Neuronal stem cell (in vitro differentiated cells): ENCODE data around the gene HSD17B14.

Experiments used
- DNase-seq: peaks from one replicate; pipeline ENCODE4 v3.0.0-alpha.2; 2013; ENCODE audit warnings: low spot score
- H2AFZ ChIP-seq: one replicate; pipeline ENCODE4 v1.6.1; 2013; ENCODE audit warnings: mild to moderate bottlenecking, low read length, inconsistent platforms
- H2AK5ac ChIP-seq: 2 replicates; pipeline ENCODE4 v1.6.1; 2013; ENCODE audit warnings: low read depth, mild to moderate bottlenecking, inconsistent platforms, low read length, moderate library complexity, mixed read lengths
- H2BK120ac ChIP-seq: 2 replicates; pipeline ENCODE4 v1.6.1; 2013; ENCODE audit warnings: low read depth, mild to moderate bottlenecking, inconsistent platforms, low read length, moderate library complexity, mixed read lengths
- H2BK12ac ChIP-seq: one replicate; pipeline ENCODE4 v1.6.1; 2013; ENCODE audit warnings: low read length, inconsistent platforms
- H2BK15ac ChIP-seq: 2 replicates; pipeline ENCODE4 v1.6.1; 2013; ENCODE audit warnings: mild to moderate bottlenecking, low read length, inconsistent platforms, mixed read lengths
- H2BK5ac ChIP-seq: one replicate; pipeline ENCODE4 v1.6.1; 2013; ENCODE audit warnings: inconsistent platforms, mild to moderate bottlenecking, low read length, moderate library complexity
- H3K14ac ChIP-seq: one replicate; pipeline ENCODE4 v1.6.1; 2013; ENCODE audit warnings: low read length, inconsistent platforms
- H3K18ac ChIP-seq: 2 replicates; pipeline ENCODE4 v1.6.1; 2013; ENCODE audit warnings: low read length, inconsistent platforms
- H3K23ac ChIP-seq: 2 replicates; pipeline ENCODE4 v1.6.1; 2013; ENCODE audit warnings: low read depth, mild to moderate bottlenecking, mixed read lengths, low read length, inconsistent platforms; ENCODE audit not compliant: poor library complexity
- H3K27ac ChIP-seq: replicated peaks from 3 replicates; pipeline ENCODE4 v1.5.1; 2013; ENCODE audit warnings: low read length, inconsistent platforms
- H3K27me3 ChIP-seq, 3 experiments: 2 replicates each; pipeline ENCODE4 v1.6.1; 2013; ENCODE audit warnings: low read length in 3 of 3, mild to moderate bottlenecking in 2 of 3, inconsistent platforms in 1 of 3, low read depth in 1 of 3, mixed read lengths in 1 of 3, moderate library complexity in 1 of 3; ENCODE audit not compliant: control insufficient read depth in 3 of 3, insufficient read depth in 3 of 3
- H3K36me3 ChIP-seq, 2 donors: replicated peaks in 1 of 2; 2 replicates each; pipeline ENCODE4 v1.6.1; 2013; ENCODE audit warnings: low read length in 2 of 2; ENCODE audit not compliant: control insufficient read depth in 2 of 2, insufficient read depth in 2 of 2
- H3K4ac ChIP-seq: 2 replicates; pipeline ENCODE4 v1.6.1; 2013; ENCODE audit warnings: inconsistent platforms, mild to moderate bottlenecking, low read length, moderate library complexity
- H3K4me1 ChIP-seq, 2 donors: 1 replicate in 1 of 2; 2 replicates in 1 of 2; pipeline ENCODE4 v1.6.1; 2013; ENCODE audit warnings: low read length in 2 of 2, low read depth in 1 of 2; ENCODE audit not compliant: control insufficient read depth in 2 of 2, insufficient read depth in 1 of 2
- H3K4me2 ChIP-seq: one replicate; pipeline ENCODE4 v1.6.1; 2013; ENCODE audit warnings: mild to moderate bottlenecking, low read length, inconsistent platforms; ENCODE audit not compliant: insufficient read depth, poor library complexity, severe bottlenecking
- H3K4me3 ChIP-seq, 2 donors: 2 replicates each; pipeline ENCODE4 v1.5.1; 2013; ENCODE audit warnings: low read length in 2 of 2, mild to moderate bottlenecking in 2 of 2, inconsistent platforms in 1 of 2, moderate library complexity in 1 of 2
- H3K79me1 ChIP-seq: one replicate; pipeline ENCODE4 v1.6.1; 2013; ENCODE audit warnings: low read depth, mild to moderate bottlenecking, inconsistent platforms, low read length, moderate library complexity
- H3K9ac ChIP-seq: one replicate; pipeline ENCODE4 v1.6.1; 2013; ENCODE audit warnings: mild to moderate bottlenecking, low read depth, low read length, inconsistent platforms; ENCODE audit not compliant: poor library complexity
- H3K9me3 ChIP-seq, 2 donors: replicated peaks in 1 of 2; 2 replicates each; pipeline versions ENCODE3 to v1.6.1; 2013; ENCODE audit warnings: low read length in 2 of 2, mild to moderate bottlenecking in 2 of 2, inconsistent platforms in 1 of 2, low read depth in 1 of 2, mixed read lengths in 1 of 2, moderate library complexity in 1 of 2; ENCODE audit not compliant: control insufficient read depth in 2 of 2, insufficient read depth in 1 of 2
- H4K8ac ChIP-seq: one replicate; pipeline ENCODE4 v1.6.1; 2013; ENCODE audit warnings: low read depth, mild to moderate bottlenecking, inconsistent platforms, low read length, moderate library complexity
- H4K91ac ChIP-seq: one replicate; pipeline ENCODE4 v1.6.1; 2013; ENCODE audit warnings: low read length, low read depth, mild to moderate bottlenecking, inconsistent platforms; ENCODE audit not compliant: poor library complexity
- WGBS, 2 donors: extraction: QIAGEN DNeasy Blood & Tissue Kit; methylation state at CpG; one replicate each; pipeline ENCODE4 v1.1.7; 2013; ENCODE audit warnings: missing lambda C conversion rate in 2 of 2, mixed read lengths in 1 of 2; ENCODE audit not compliant: insufficient read length in 2 of 2, insufficient replicate concordance in 1 of 2; ENCODE audit errors: extremely low coverage in 2 of 2; 5-methylcytosine and 5-hydroxymethylcytosine counted together

Gene HSD17B14

DNA sequence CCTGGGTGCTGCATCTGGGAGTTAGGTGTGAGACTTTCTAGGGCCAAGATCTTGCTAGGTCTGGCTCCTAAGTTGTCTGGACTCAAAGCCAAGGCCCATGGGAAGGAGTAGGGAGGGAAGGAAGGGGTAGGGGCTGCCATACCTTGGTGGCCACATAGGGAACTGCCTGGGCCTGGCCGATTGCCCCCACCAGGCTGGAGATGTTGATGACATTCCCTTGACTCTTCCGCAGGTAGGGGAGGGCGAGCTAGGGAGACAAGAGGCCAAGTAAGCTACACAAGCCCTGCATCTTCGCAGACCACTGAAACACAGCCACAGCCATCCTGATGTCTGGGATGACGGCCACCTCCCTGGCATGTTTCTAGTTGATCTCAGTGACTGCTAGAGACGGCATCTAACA lies 21.4 kb downstream of the HSD17B14 start:
- H3K4me3 ChIP-seq: peak overlapping the region in 1 of 2 donors; percentile 54
- H2BK5ac ChIP-seq: peak overlapping the region; percentile 48
- H2AFZ ChIP-seq: no peak overlapping the region
- H3K79me1 ChIP-seq: no peaks in the 10 kb centered on the region
- no peak overlapping the region for H3K18ac ChIP-seq
- DNase-seq: no peak
- H2BK120ac ChIP-seq: no peak overlapping the region
- peaks cover 0 to 3% of the 10 kb centered on the region in 2 donors for H3K36me3 ChIP-seq
- WGBS, 2 donors: no CpG with 5 or more reads among the region's 6 CpGs
- H3K23ac ChIP-seq: peak overlapping the region; percentile 5
- H2BK12ac ChIP-seq: no peak overlapping the region
- H3K4me2 ChIP-seq: no peak overlapping the region
- H3K4me1 ChIP-seq: peaks cover 3 to 12% of the 10 kb centered on the region in 2 donors
- peak overlapping the region; percentile 3 for H3K27ac ChIP-seq
- H3K4ac ChIP-seq: no peak overlapping the region
- no peaks in the 10 kb centered on the region for H3K27me3 ChIP-seq
- no peaks in the 10 kb centered on the region for H3K9me3 ChIP-seq
- no peak overlapping the region for H3K9ac ChIP-seq
- H3K14ac ChIP-seq: no peak overlapping the region
- H2BK15ac ChIP-seq: peak overlapping the region; percentile 30
- H2AK5ac ChIP-seq: peak overlapping the region; percentile 68
- H4K8ac ChIP-seq: no peak overlapping the region
- no peak overlapping the region for H4K91ac ChIP-seq

DNA sequence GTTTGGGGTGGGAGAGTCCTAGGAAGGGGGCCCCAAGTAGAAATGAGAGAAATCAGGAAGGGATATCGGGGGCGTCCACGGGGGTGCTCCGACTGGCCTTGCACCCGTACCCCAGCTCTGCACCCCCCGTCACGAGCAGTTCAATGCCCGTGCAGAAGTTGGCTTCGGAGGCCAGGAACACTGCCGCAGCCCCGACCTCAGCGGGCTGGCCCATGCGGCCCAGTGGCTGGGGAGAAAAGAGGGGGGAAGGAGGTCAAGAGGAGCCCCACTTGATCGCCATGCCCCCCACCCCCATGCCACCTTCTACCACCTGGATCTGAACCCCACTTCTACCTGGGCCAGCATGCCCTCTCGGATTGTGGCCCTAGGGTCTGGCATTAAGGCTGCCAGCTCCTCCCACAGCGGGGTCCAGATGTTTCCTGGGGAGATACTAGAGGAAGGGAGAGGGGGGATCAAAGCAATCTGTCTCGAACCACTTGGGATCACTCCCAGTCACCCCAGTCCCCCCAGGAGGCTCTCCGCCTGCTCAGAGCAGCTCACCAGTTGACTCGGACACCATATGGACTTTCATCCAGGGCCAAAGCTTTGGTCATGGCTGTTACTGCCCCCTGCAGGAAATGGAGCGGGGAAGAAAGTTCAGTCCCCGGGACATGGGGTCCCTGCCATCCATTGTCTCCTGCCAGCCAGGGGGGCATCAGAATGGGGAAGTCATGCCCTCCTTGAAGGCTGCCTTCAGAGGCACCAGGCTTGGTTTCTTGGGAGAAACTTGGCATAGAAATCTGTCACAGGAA lies 23.0 kb downstream of the HSD17B14 start:
- Histone ChIP-seq H3K9me3 (no peaks in the 10 kb centered on the region), H3K27me3 (no peaks in the 10 kb centered on the region), H3K4me2 (no peak overlapping the region), H3K79me1 (no peaks in the 10 kb centered on the region), H3K36me3 (peaks cover 0 to 1% of the 10 kb centered on the region in 2 donors), H4K8ac (peak overlapping the region; percentile 58), H2AFZ (no peak overlapping the region), H4K91ac (no peak overlapping the region), H3K18ac (peak overlapping the region; percentile 31), H3K9ac (no peak overlapping the region), H2BK120ac (no peak overlapping the region), H3K27ac (peak overlapping the region; percentile 97), H3K4ac (no peak overlapping the region), H3K4me1 (peaks cover 9 to 15% of the 10 kb centered on the region in 2 donors), H2BK12ac (no peak overlapping the region), H2AK5ac (peak overlapping the region; percentile 73), H3K4me3 (no peak overlapping the region), H2BK5ac (no peak overlapping the region), H3K14ac (no peak overlapping the region), H3K23ac (no peak overlapping the region), H2BK15ac (peak overlapping the region; percentile 90)
- no CpG with 5 or more reads among the region's 21 CpGs for WGBS, 2 donors
- no peak for DNase-seq

DNA sequence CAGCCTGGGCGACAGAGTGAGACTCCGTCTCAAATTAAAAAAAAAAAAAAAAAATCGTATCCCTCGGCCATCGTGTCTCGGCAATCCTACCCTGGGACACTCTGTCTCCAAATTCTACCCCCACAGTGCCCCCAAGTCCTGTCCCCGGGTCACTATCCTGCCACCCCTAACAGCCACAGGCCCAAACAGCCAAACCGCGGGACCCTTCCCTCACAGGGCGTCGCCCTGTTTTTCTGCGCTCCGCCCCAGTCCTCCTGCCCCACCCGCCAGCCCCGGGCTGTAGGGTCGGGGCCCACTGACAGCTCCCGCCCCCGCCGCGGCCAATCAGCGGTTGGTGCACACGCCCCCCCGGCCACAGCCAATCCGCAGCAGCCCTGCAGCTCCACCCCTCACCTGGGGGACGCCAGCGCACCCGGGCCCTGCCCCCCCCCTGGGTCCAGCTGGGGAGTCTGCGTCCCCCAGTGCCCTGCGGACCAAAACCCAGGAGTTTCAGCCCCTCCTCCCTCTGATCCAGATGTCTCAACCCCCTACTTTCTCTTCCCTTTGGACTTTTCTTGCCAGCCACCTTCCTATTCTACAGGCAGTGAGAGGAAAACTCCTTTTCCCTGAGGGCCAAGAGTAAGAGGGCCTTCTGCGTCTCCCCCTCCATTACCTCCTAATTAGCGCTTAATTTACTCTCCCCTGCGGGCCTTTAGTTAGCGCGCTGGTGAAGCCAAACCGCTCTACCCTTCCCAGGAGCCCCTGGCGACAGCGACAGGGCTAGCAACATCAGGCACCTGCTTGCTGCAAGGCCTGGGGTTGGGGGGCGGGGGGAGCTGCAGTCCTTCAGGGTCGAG lies 24.0 kb downstream of the HSD17B14 start:
- no CpG with 5 or more reads among the region's 39 CpGs for WGBS, 2 donors
- Histone ChIP-seq H3K4me2 (peak overlapping the region; percentile 68), H3K36me3 (peaks cover 3 to 5% of the 10 kb centered on the region in 2 donors), H4K8ac (no peak overlapping the region), H2BK5ac (peak overlapping the region; percentile 19), H3K27me3 (no peaks in the 10 kb centered on the region), H2BK12ac (no peak overlapping the region), H3K79me1 (no peaks in the 10 kb centered on the region), H3K23ac (peak overlapping the region; percentile 80), H3K9ac (no peak overlapping the region), H3K4me3 (no peak overlapping the region), H3K18ac (peak overlapping the region; percentile 24), H2AFZ (peak overlapping the region; percentile 41), H2BK15ac (no peak overlapping the region), H2BK120ac (no peak overlapping the region), H3K14ac (peak overlapping the region; percentile 84), H3K4me1 (peaks cover 15 to 23% of the 10 kb centered on the region in 2 donors), H3K27ac (peak overlapping the region; percentile 97), H3K9me3 (no peaks in the 10 kb centered on the region), H4K91ac (no peak overlapping the region), H3K4ac (no peak overlapping the region), H2AK5ac (no peak overlapping the region)
- DNase-seq: peak; percentile 80

DNA sequence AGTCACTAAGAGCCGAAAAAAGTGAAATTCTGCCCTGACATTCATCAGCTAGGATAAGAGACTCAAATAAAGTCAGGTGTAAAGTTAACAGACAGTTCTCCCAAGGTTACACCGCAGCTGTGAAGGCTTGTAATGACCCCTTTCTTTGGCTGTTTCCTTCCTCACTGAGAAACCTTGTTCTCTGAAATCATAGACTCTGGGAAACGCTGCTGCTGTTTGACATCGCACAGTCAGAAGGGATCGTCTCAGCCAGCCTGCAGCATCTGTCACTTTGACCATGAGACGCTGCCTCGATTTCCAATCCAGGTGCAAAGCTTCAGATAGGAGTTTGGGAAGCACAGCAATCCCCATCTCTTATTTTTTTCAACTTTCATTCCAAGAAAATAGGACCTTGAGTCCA lies 26.1 kb downstream of the HSD17B14 start:
- Histone ChIP-seq H3K18ac (no peak overlapping the region), H3K9ac (peak overlapping the region; percentile 72), H3K14ac (peak overlapping the region; percentile 17), H2AK5ac (peak overlapping the region; percentile 68), H3K79me1 (no peaks in the 10 kb centered on the region), H4K91ac (no peak overlapping the region), H3K9me3 (no peaks in the 10 kb centered on the region), H3K4ac (no peak overlapping the region), H2BK15ac (peak overlapping the region; percentile 64), H3K23ac (no peak overlapping the region), H3K36me3 (peaks cover 3 to 5% of the 10 kb centered on the region in 2 donors), H2BK12ac (no peak overlapping the region), H3K27me3 (no peaks in the 10 kb centered on the region), H2AFZ (peak overlapping the region; percentile 85), H3K27ac (peak overlapping the region; percentile 74), H2BK5ac (no peak overlapping the region), H4K8ac (no peak overlapping the region), H2BK120ac (no peak overlapping the region), H3K4me1 (peaks cover 16 to 29% of the 10 kb centered on the region in 2 donors), H3K4me2 (peak overlapping the region; percentile 78), H3K4me3 (peak overlapping the region; percentile 52 to 85)
- no peak for DNase-seq
- no CpG with 5 or more reads among the region's 7 CpGs for WGBS, 2 donors
